Peyer's patch (tissue), 4 donors: ENCODE measurements around the gene SDHB. TPM values are rescaled to one million over a fixed set of nuclear protein-coding genes. Genes with fewer than 3 reads are reported as not detected.

Experiments
- DNase-seq, 3 donors: peaks; one replicate each; pipeline ENCODE4 v3.0.0-alpha.2; 2017 to 2019
- H3K27ac ChIP-seq, 4 donors: fragments of 200-600 bp; sonication (generic); one replicate each; pipeline ENCODE4 v1.5.1; 2016 to 2019
- H3K27me3 ChIP-seq, 2 donors: fragments of 200-600 bp; sonication (generic); one replicate each; pipeline ENCODE4 v1.5.1; 2019
- H3K36me3 ChIP-seq, 3 donors: fragments of 200-600 bp; sonication (generic); one replicate each; pipeline ENCODE4 v1.5.1; 2016 to 2019
- H3K4me1 ChIP-seq, 4 donors: fragments of 200-600 bp; sonication (generic); one replicate each; pipeline ENCODE4 v1.5.1; 2016 to 2019
- H3K4me3 ChIP-seq, 4 donors: fragments of 200-600 bp; sonication (generic); 1 replicate in 3 of 4; 2 replicates in 1 of 4; pipeline ENCODE4 v1.5.1; 2016 to 2019; ENCODE audit warnings: mild to moderate bottlenecking in 1 of 4
- H3K9me3 ChIP-seq, 4 donors: fragments of 200-600 bp; sonication (generic); one replicate each; pipeline ENCODE4 v1.5.1; 2016 to 2019; ENCODE audit warnings: mild to moderate bottlenecking in 1 of 4
- CTCF ChIP-seq, 6 experiments: fragments of 450-650 bp in 4 of 6; fragments of 200-600 bp in 2 of 6; sonication (generic) in 1 of 6; IDR thresholded peaks; one replicate each; pipeline ENCODE4 v1.5.1; 2017 to 2019; ENCODE audit warnings: antibody characterized with exemption in 6 of 6, mild to moderate bottlenecking in 3 of 6, moderate library complexity in 1 of 6
- POLR2A ChIP-seq, 2 donors: fragments of 450-650 bp; IDR thresholded peaks; one replicate each; pipeline ENCODE4 v1.5.1; 2017; ENCODE audit warnings: antibody characterized with exemption in 2 of 2, mild to moderate bottlenecking in 2 of 2, moderate library complexity in 2 of 2
- total RNA-seq, 4 donors: library from RNA; depleted of rRNA; stranded (reverse); fragments of >200 nt; gene quantifications; one replicate each; pipeline ENCODE4 v1.1.0, GENCODE V29; 2016

The SDHB gene
- total RNA-seq, 4 donors from 2014 or later = 106 to 277 (median 175) TPM

DNA sequence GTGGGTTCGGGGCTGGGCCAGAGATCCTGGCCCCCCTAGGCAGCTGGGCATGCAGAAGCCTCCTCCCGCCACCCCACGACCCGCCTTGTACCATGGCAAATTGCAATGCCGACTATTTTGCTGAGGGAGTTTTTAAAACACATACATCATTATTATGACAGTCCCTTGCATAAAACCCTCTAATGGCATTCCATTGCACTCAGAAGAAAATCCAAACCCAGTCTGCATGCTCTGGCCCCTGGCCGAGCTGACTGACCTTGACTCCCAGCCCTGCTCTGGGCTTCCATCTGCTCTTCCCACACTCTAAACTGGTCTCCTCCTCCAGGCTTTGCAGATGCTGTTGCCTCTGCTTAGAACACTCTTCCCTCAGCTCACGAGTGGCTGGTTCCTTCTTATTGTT is 37.4 kb upstream of the SDHB start:
- Histone ChIP-seq H3K4me3 (no peak overlapping the region), H3K36me3 (no peaks in the 10 kb centered on the region), H3K27ac (no peak overlapping the region), H3K9me3 (no peaks in the 10 kb centered on the region), H3K27me3 (no peaks in the 10 kb centered on the region), H3K4me1 (no peaks in the 10 kb centered on the region)
- no peak for TF ChIP-seq CTCF (IDR thresholded peaks at IDR 0.05)
- no peak for DNase-seq

DNA sequence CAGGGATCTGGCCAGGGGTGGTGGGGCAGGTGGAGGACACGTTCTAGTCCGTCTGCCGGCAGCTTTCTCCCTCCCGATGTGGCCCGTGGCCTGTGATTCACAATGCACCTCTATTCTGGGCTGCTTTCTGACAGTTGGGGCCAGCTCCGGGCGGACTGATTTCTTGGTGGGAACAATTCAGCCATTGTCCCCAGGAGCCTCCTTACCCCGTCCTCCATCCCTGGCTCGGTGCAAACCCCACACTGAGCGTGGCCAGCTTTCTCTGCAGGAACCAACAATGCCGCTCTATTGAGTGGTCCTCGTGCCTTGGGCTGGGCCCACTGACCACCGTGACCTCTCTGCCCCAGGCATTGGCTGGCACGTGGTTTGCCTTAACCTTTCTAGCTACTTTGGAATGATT is 35.7 kb upstream of the SDHB start:
- no peak overlapping the region for H3K4me3 ChIP-seq
- no peak overlapping the region for H3K27ac ChIP-seq
- no peaks in the 10 kb centered on the region for H3K4me1 ChIP-seq
- H3K27me3 ChIP-seq = no peaks in the 10 kb centered on the region
- no peak for DNase-seq
- TF ChIP-seq POLR2A (IDR thresholded peaks at IDR 0.05) (no peak), CTCF (IDR thresholded peaks at IDR 0.05) (no peak)
- no peaks in the 10 kb centered on the region for H3K36me3 ChIP-seq
- no peaks in the 10 kb centered on the region for H3K9me3 ChIP-seq

DNA sequence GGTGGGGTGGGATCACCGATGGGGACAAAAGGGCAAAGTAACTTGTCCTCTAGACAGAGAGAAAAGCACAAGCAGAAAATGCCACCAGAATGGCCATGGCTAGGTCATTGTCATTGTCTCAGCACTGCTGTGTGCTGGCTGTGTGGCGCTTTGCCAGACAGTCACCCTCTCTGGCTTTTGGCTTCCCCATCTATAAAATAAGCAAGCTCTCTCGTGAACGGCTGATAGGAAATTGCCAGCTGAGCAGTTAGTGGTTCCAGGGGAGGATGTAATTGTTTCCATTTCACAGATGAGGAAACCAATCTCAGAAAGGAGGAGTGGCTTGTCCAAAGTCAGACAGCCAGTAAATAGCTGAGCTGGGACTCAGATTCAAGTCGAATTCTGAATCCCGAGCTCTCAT is 32.9 kb upstream of the SDHB start:
- no peaks in the 10 kb centered on the region for H3K27me3 ChIP-seq
- no peak overlapping the region for H3K4me3 ChIP-seq
- DNase-seq = no peak
- H3K9me3 ChIP-seq = no peaks in the 10 kb centered on the region
- H3K27ac ChIP-seq = no peak overlapping the region
- H3K36me3 ChIP-seq = no peaks in the 10 kb centered on the region
- H3K4me1 ChIP-seq = no peaks in the 10 kb centered on the region
- TF ChIP-seq CTCF (IDR thresholded peaks at IDR 0.05) (no peak), POLR2A (IDR thresholded peaks at IDR 0.05) (no peak)

GRCh38 chr1:17084787-17085186 is 31.0 kb upstream of the SDHB start:
- peak overlapping the region in 1 of 4 donors; percentile 2 for H3K27ac ChIP-seq
- H3K27me3 ChIP-seq = no peaks in the 10 kb centered on the region
- H3K4me3 ChIP-seq = no peak overlapping the region
- H3K9me3 ChIP-seq = no peaks in the 10 kb centered on the region
- no peaks in the 10 kb centered on the region for H3K36me3 ChIP-seq
- no peak for DNase-seq
- H3K4me1 ChIP-seq = no peaks in the 10 kb centered on the region
- TF ChIP-seq CTCF (IDR thresholded peaks at IDR 0.05) = no peak
- TF ChIP-seq POLR2A (IDR thresholded peaks at IDR 0.05) = no peak

- no peak for DNase-seq
- no peaks in the 10 kb centered on the region for H3K36me3 ChIP-seq
- no peaks in the 10 kb centered on the region for H3K27me3 ChIP-seq
- H3K4me1 ChIP-seq = no peaks in the 10 kb centered on the region
- no peaks in the 10 kb centered on the region for H3K9me3 ChIP-seq
- no peak overlapping the region for H3K27ac ChIP-seq
- no peak overlapping the region for H3K4me3 ChIP-seq
- TF ChIP-seq POLR2A (IDR thresholded peaks at IDR 0.05) (no peak), CTCF (IDR thresholded peaks at IDR 0.05) (no peak)
Measured at GRCh38 chr1:17082761-17083160, 28.9 kb upstream of the SDHB start.

DNA sequence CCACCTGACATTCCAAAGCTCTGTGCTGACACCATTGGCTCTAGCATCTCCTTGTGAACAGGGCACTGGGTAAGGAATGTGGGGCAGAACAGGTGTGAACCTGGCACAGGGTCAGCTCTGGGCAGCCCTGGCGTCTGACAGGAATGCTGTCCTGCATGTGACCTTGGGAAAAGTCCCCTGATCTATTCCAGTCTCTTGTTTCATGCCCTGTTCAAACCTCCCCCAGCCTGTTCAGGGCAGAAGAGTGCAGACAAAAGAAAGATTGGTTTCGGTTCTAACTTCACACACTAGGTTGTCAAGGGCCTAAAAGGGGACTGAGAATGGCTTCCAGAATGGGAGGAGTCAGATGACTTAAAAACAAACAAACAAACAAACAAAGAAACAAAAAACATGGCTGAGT is 27.6 kb upstream of the SDHB start:
- no peak for DNase-seq
- no peaks in the 10 kb centered on the region for H3K36me3 ChIP-seq
- no peaks in the 10 kb centered on the region for H3K4me1 ChIP-seq
- H3K27ac ChIP-seq = no peak overlapping the region
- no peaks in the 10 kb centered on the region for H3K9me3 ChIP-seq
- no peak for TF ChIP-seq POLR2A (IDR thresholded peaks at IDR 0.05)
- TF ChIP-seq CTCF (IDR thresholded peaks at IDR 0.05) = no peak
- no peaks in the 10 kb centered on the region for H3K27me3 ChIP-seq
- no peak overlapping the region for H3K4me3 ChIP-seq
